ENCODE data around the gene LBH. TPM values are rescaled to one million over a fixed set of nuclear protein-coding genes. Genes with fewer than 3 reads are reported as not detected.

LBH gene
- polyA plus RNA-seq, 3 donors = 0.41 to 0.76 (median 0.42) TPM

GRCh38 chr2:30213907-30214463 is 17.3 kb upstream of the LBH start:
- Histone ChIP-seq H3K79me2 (ENCODE audit: insufficient read depth, low read length) (no peaks in the 10 kb centered on the region), H3K36me3 (replicated peaks in 1 of 2; ENCODE audit: control insufficient read depth in 1 of 2, insufficient read depth in 2 of 2, low read length in 2 of 2) (no peaks in the 10 kb centered on the region), H3K27ac (ENCODE audit: low read depth in 1 of 2, low read length in 2 of 2) (no peak overlapping the region), H4K20me1 (ENCODE audit: insufficient read depth, low read length) (no peaks in the 10 kb centered on the region), H3K4me3 (replicated peaks in 1 of 3; ENCODE audit: low read depth in 2 of 3, low read length in 3 of 3) (no peak overlapping the region), H3K9me3 (replicated peaks in 1 of 2; ENCODE audit: control insufficient read depth in 1 of 2, insufficient read depth in 1 of 2, low read length in 2 of 2) (no peaks in the 10 kb centered on the region), H3K4me1 (ENCODE audit: control insufficient read depth in 1 of 2, insufficient read depth in 2 of 2, low read length in 2 of 2) (no peaks in the 10 kb centered on the region), H3K9ac (ENCODE audit: insufficient read depth, low read length, poor library complexity, severe bottlenecking) (no peak overlapping the region), H2AFZ (ENCODE audit: insufficient read depth, low read depth, low read length, poor library complexity, severe bottlenecking) (no peak overlapping the region), H3K27me3 (ENCODE audit: control insufficient read depth in 2 of 2, insufficient read depth in 2 of 2, low read length in 2 of 2) (no peaks in the 10 kb centered on the region), H3K4me2 (replicated peaks; ENCODE audit: extremely low read depth, low read length, poor library complexity, severe bottlenecking) (no peak overlapping the region)
- peaks cover 3 to 11% (median 4%) of the 10 kb centered on the region in 3 donors for H3K27me3 Mint-ChIP-seq (ENCODE audit: low read depth in 3 of 3)
- no peak overlapping the region for H3K27ac Mint-ChIP-seq
- H3K4me1 Mint-ChIP-seq = peaks cover 6% of the 10 kb centered on the region
- no peaks in the 10 kb centered on the region for H3K9me3 Mint-ChIP-seq
- DNase-seq = no peak
- H3K4me3 Mint-ChIP-seq = no peak overlapping the region
- TF ChIP-seq CTCF (IDR thresholded peaks at IDR 0.05) = no peak
- no peaks in the 10 kb centered on the region for H3K36me3 Mint-ChIP-seq
- WGBS (ENCODE audit: insufficient coverage) = 100% methylated on average over 3 of the region's 7 CpGs
- intact Hi-C loops (cut with micrococcal nuclease) = no loop called here

GRCh38 chr2:30216157-30216556 is 15.2 kb upstream of the LBH start:
- no peaks in the 10 kb centered on the region for H3K36me3 Mint-ChIP-seq
- no peak overlapping the region for H3K4me3 Mint-ChIP-seq
- H2AFZ ChIP-seq (ENCODE audit: insufficient read depth, low read depth, low read length, poor library complexity, severe bottlenecking) = no peak overlapping the region
- H3K4me1 ChIP-seq (ENCODE audit: control insufficient read depth in 1 of 2, insufficient read depth in 2 of 2, low read length in 2 of 2) = no peaks in the 10 kb centered on the region
- no peak overlapping the region for H3K9ac ChIP-seq (ENCODE audit: insufficient read depth, low read length, poor library complexity, severe bottlenecking)
- intact Hi-C loops (cut with micrococcal nuclease) = no loop called here
- H3K27me3 Mint-ChIP-seq (ENCODE audit: low read depth in 3 of 3) = peaks cover 3 to 10% (median 4%) of the 10 kb centered on the region in 3 donors
- H3K27ac ChIP-seq (ENCODE audit: low read depth in 1 of 2, low read length in 2 of 2) = no peak overlapping the region
- H3K27ac Mint-ChIP-seq = no peak overlapping the region
- peaks cover 6% of the 10 kb centered on the region for H3K4me1 Mint-ChIP-seq
- DNase-seq = no peak
- H3K36me3 ChIP-seq (replicated peaks in 1 of 2; ENCODE audit: control insufficient read depth in 1 of 2, insufficient read depth in 2 of 2, low read length in 2 of 2) = no peaks in the 10 kb centered on the region
- TF ChIP-seq CTCF (IDR thresholded peaks at IDR 0.05) = no peak
- H3K9me3 Mint-ChIP-seq = no peaks in the 10 kb centered on the region
- H3K9me3 ChIP-seq (replicated peaks in 1 of 2; ENCODE audit: control insufficient read depth in 1 of 2, insufficient read depth in 1 of 2, low read length in 2 of 2) = no peaks in the 10 kb centered on the region
- no peaks in the 10 kb centered on the region for H3K79me2 ChIP-seq (ENCODE audit: insufficient read depth, low read length)
- no peaks in the 10 kb centered on the region for H3K27me3 ChIP-seq (ENCODE audit: control insufficient read depth in 2 of 2, insufficient read depth in 2 of 2, low read length in 2 of 2)
- H4K20me1 ChIP-seq (ENCODE audit: insufficient read depth, low read length) = no peaks in the 10 kb centered on the region
- H3K4me3 ChIP-seq (replicated peaks in 1 of 3; ENCODE audit: low read depth in 2 of 3, low read length in 3 of 3) = no peak overlapping the region
- H3K4me2 ChIP-seq (replicated peaks; ENCODE audit: extremely low read depth, low read length, poor library complexity, severe bottlenecking) = no peak overlapping the region

Data from CD14-positive monocyte (primary cell).